H1 (cell line): ENCODE data around the gene PDE6B. TPM values are rescaled to one million over a fixed set of nuclear protein-coding genes. Genes with fewer than 3 reads are reported as not detected.

ENCODE experiments used
- CTCF ChIA-PET: fragments of 300-600 bp; sonication (Branson Sonifier 250); formaldehyde crosslinking; loops from one replicate; lab custom pipeline; 2021; ENCODE audit not compliant: partially characterized antibody; lab: Charles Lee
- POLR2A ChIA-PET: fragments of 300-600 bp; sonication (Branson Sonifier 250); formaldehyde crosslinking; loops from one replicate; lab custom pipeline; 2021; ENCODE audit warnings: inconsistent platforms; ENCODE audit not compliant: partially characterized antibody; lab: Charles Lee
- DNase-seq, 2 experiments: peaks; one replicate each; pipeline versions ENCODE4 v3.0.0 to v3.0.0-alpha.2; 2010 to 2022; ENCODE audit warnings: low spot score in 2 of 2, low read depth in 1 of 2, mixed read lengths in 1 of 2
- FAIRE-seq: peaks from 2 replicates; lab custom pipeline; 2011; peaks lifted over from hg19 to GRCh38; lab: Jason Lieb, UNC
- H2AFZ ChIP-seq: 2 replicates; pipeline ENCODE4 v1.8.1; 2012; ENCODE audit warnings: low read length, inconsistent platforms
- H2AK5ac ChIP-seq: 2 replicates; pipeline ENCODE4 v1.6.1; 2013; ENCODE audit warnings: low read depth, low read length
- H2BK120ac ChIP-seq: replicated peaks from 2 replicates; pipeline ENCODE3; 2013; ENCODE audit warnings: low read depth, low read length, inconsistent platforms
- H2BK12ac ChIP-seq: 2 replicates; pipeline ENCODE4 v1.6.1; 2013; ENCODE audit warnings: low read depth, low read length
- H2BK15ac ChIP-seq: 2 replicates; pipeline ENCODE4 v1.6.1; 2013; ENCODE audit warnings: low read length
- H2BK20ac ChIP-seq: 2 replicates; pipeline ENCODE4 v1.6.1; 2013; ENCODE audit warnings: low read length
- H2BK5ac ChIP-seq: 2 replicates; pipeline ENCODE4 v1.6.1; 2013; ENCODE audit warnings: low read depth, low read length
- H3K14ac ChIP-seq: 2 replicates; pipeline ENCODE4 v1.6.1; 2013; ENCODE audit warnings: inconsistent platforms; ENCODE audit not compliant: insufficient read length
- H3K18ac ChIP-seq: 2 replicates; pipeline ENCODE4 v1.6.1; 2013; ENCODE audit warnings: low read length; ENCODE audit errors: extremely low read depth
- H3K23ac ChIP-seq: 2 replicates; pipeline ENCODE4 v1.6.1; 2013; ENCODE audit warnings: inconsistent platforms; ENCODE audit not compliant: insufficient read length
- H3K23me2 ChIP-seq: 2 replicates; pipeline ENCODE4 v1.6.1; 2013; ENCODE audit warnings: low read depth, low read length
- H3K27ac ChIP-seq: 2 replicates; pipeline ENCODE4 v1.6.1; 2011; ENCODE audit warnings: low read depth, low read length, inconsistent platforms
- H3K27me3 ChIP-seq, 4 experiments: replicated peaks in 1 of 4; 1 replicate in 1 of 4; 2 replicates in 3 of 4; pipeline versions ENCODE4 v1.6.1 to v1.8.1; 2011 to 2013; ENCODE audit warnings: low read length in 3 of 4, mild to moderate bottlenecking in 3 of 4, inconsistent platforms in 2 of 4, mixed read lengths in 2 of 4, moderate library complexity in 1 of 4; ENCODE audit not compliant: control insufficient read depth in 3 of 4, insufficient read depth in 3 of 4; ENCODE audit errors: extremely low read depth in 1 of 4
- H3K36me3 ChIP-seq, 4 experiments: 2 replicates each; pipeline versions ENCODE4 v1.6.1 to v1.8.1; 2011 to 2013; ENCODE audit warnings: mild to moderate bottlenecking in 4 of 4, low read length in 3 of 4, moderate library complexity in 2 of 4, control low read depth in 1 of 4, inconsistent platforms in 1 of 4; ENCODE audit not compliant: insufficient read depth in 4 of 4, control insufficient read depth in 2 of 4
- H3K4ac ChIP-seq: replicated peaks from 2 replicates; pipeline ENCODE3; 2013; ENCODE audit warnings: low read length, low read depth, mixed read lengths, inconsistent platforms; ENCODE audit not compliant: insufficient read length
- H3K4me1 ChIP-seq, 4 experiments: replicated peaks in 1 of 4; 1 replicate in 1 of 4; 2 replicates in 3 of 4; pipeline versions ENCODE4 v1.6.1 to v1.8.1; 2011 to 2013; ENCODE audit warnings: low read length in 3 of 4, inconsistent platforms in 2 of 4, mixed read lengths in 1 of 4; ENCODE audit not compliant: insufficient read depth in 4 of 4, control insufficient read depth in 3 of 4
- H3K4me2 ChIP-seq, 2 experiments: 2 replicates each; pipeline versions ENCODE4 v1.6.1 to v1.8.1; 2011 to 2013; ENCODE audit warnings: low read depth in 2 of 2, low read length in 2 of 2, control low read depth in 1 of 2, inconsistent platforms in 1 of 2, mild to moderate bottlenecking in 1 of 2; ENCODE audit not compliant: insufficient read depth in 1 of 2
- H3K4me3 ChIP-seq, 4 experiments: fragments of 200-600, 300-600 bp in 1 of 4; sonication (generic), shearing (Covaris generic), sonication (Bioruptor Twin) in 1 of 4; 2 replicates each; pipeline versions ENCODE4 v1.5.1 to v1.8.1; 2011 to 2016; ENCODE audit warnings: low read length in 4 of 4, low read depth in 3 of 4, control low read depth in 2 of 4, inconsistent platforms in 2 of 4, mild to moderate bottlenecking in 2 of 4, mixed read lengths in 1 of 4, moderate library complexity in 1 of 4; ENCODE audit not compliant: insufficient read depth in 2 of 4; ENCODE audit errors: extremely low read depth in 1 of 4
- H3K56ac ChIP-seq: replicated peaks from 2 replicates; pipeline ENCODE3; 2013; ENCODE audit warnings: low read depth, mild to moderate bottlenecking, mixed read lengths, low read length, inconsistent platforms; ENCODE audit not compliant: insufficient read length
- H3K79me1 ChIP-seq: 2 replicates; pipeline ENCODE4 v1.6.1; 2013; ENCODE audit warnings: low read depth, low read length, control low read depth
- H3K79me2 ChIP-seq, 2 experiments: 2 replicates each; pipeline versions ENCODE4 v1.6.1 to v1.8.1; 2012 to 2013; ENCODE audit warnings: low read length in 2 of 2, mild to moderate bottlenecking in 2 of 2, inconsistent platforms in 1 of 2; ENCODE audit not compliant: insufficient read depth in 2 of 2, control insufficient read depth in 1 of 2
- H3K9ac ChIP-seq, 4 experiments: replicated peaks in 1 of 4; 1 replicate in 1 of 4; 2 replicates in 3 of 4; pipeline versions ENCODE4 v1.6.1 to v1.8.1; 2011 to 2013; ENCODE audit warnings: low read depth in 3 of 4, low read length in 3 of 4, control low read depth in 2 of 4, mild to moderate bottlenecking in 2 of 4, moderate library complexity in 2 of 4, inconsistent platforms in 1 of 4; ENCODE audit errors: extremely low read depth in 1 of 4
- H3K9me3 ChIP-seq, 2 experiments: 2 replicates each; pipeline versions ENCODE4 v1.6.1 to v1.8.1; 2012 to 2013; ENCODE audit warnings: mild to moderate bottlenecking in 2 of 2, moderate library complexity in 2 of 2, control low read depth in 1 of 2, inconsistent platforms in 1 of 2, low read depth in 1 of 2, low read length in 1 of 2, mixed read lengths in 1 of 2; ENCODE audit not compliant: insufficient read depth in 2 of 2
- H4K20me1 ChIP-seq, 2 experiments: replicated peaks in 1 of 2; 2 replicates each; pipeline versions ENCODE3 to v1.8.1; 2011 to 2013; ENCODE audit warnings: inconsistent platforms in 2 of 2, low read length in 2 of 2, mild to moderate bottlenecking in 1 of 2; ENCODE audit not compliant: insufficient read depth in 2 of 2, control insufficient read depth in 1 of 2
- H4K5ac ChIP-seq: 2 replicates; pipeline ENCODE4 v1.6.1; 2013; ENCODE audit warnings: low read length, low read depth, mixed read lengths, inconsistent platforms; ENCODE audit not compliant: insufficient read length
- H4K8ac ChIP-seq: 2 replicates; pipeline ENCODE4 v1.8.0; 2013; ENCODE audit warnings: mild to moderate bottlenecking, moderate library complexity, low read length, inconsistent platforms; ENCODE audit not compliant: insufficient read depth; ENCODE audit errors: extremely low read depth
- H4K91ac ChIP-seq: replicated peaks from 2 replicates; pipeline ENCODE3; 2013; ENCODE audit warnings: low read length, mixed read lengths, inconsistent platforms; ENCODE audit not compliant: insufficient read length
- CHD2 ChIP-seq: IDR thresholded peaks from 2 replicates; pipeline ENCODE4 v1.6.1; 2012; ENCODE audit warnings: low read length, improper control_type of control experiment
- CREB1 ChIP-seq: IDR thresholded peaks from 2 replicates; pipeline ENCODE4 v1.6.1; 2012; ENCODE audit warnings: inconsistent platforms
- HDAC2 ChIP-seq, 2 experiments: fragments of 300-600 bp in 1 of 2; sonication (generic) in 1 of 2; IDR thresholded peaks; 2 replicates each; pipeline ENCODE4 v1.6.1; 2011 to 2012; ENCODE audit warnings: low read depth in 2 of 2, low read length in 2 of 2, mild to moderate bottlenecking in 2 of 2, moderate library complexity in 2 of 2, borderline replicate concordance in 1 of 2, inconsistent platforms in 1 of 2
- JUND ChIP-seq: IDR thresholded peaks from 2 replicates; pipeline ENCODE4 v1.6.1; 2011; ENCODE audit warnings: mild to moderate bottlenecking, improper control_type of control experiment, low read length
- KDM5A ChIP-seq: fragments of 200-600 bp; IDR thresholded peaks from 2 replicates; pipeline ENCODE4 v1.7.1; 2012; ENCODE audit warnings: mild to moderate bottlenecking, low read length, inconsistent platforms, mixed read lengths
- POLR2A ChIP-seq, 2 experiments: IDR thresholded peaks; 1 replicate in 1 of 2; 2 replicates in 1 of 2; pipeline ENCODE4 v1.6.1; 2011; ENCODE audit warnings: low read depth in 2 of 2, low read length in 2 of 2, mild to moderate bottlenecking in 2 of 2; ENCODE audit errors: control extremely low read depth in 1 of 2
- POLR2AphosphoS5 ChIP-seq: IDR thresholded peaks from 2 replicates; pipeline ENCODE4 v1.6.1; 2011; ENCODE audit warnings: low read depth, low read length
- RFX5 ChIP-seq: IDR thresholded peaks from 2 replicates; pipeline ENCODE4 v1.6.1; 2011; ENCODE audit warnings: low read depth, low read length, improper control_type of control experiment, borderline replicate concordance
- WGBS, 2 experiments: shearing (Covaris generic) in 1 of 2; methylation state at CpG; one replicate each; pipeline versions ENCODE4 v1.1.6 to v1.1.7; 2013 to 2015; ENCODE audit warnings: low lambda C conversion rate in 2 of 2, mixed read lengths in 2 of 2, inconsistent platforms in 1 of 2, low coverage in 1 of 2, missing lambda C conversion rate in 1 of 2; ENCODE audit not compliant: insufficient replicate concordance in 2 of 2, insufficient coverage in 1 of 2, insufficient read length in 1 of 2; ENCODE audit errors: extremely low coverage in 1 of 2, missing lambda C conversion rate in 1 of 2; 5-methylcytosine and 5-hydroxymethylcytosine counted together
- polyA plus RNA-seq, 7 experiments: library from polyadenylated mRNA; depleted of rRNA in 3 of 7; stranded (reverse) in 5 of 7; unstranded in 2 of 7; fragments of >200 nt in 5 of 7; fragments of 200-250 nt in 2 of 7; gene quantifications; 1 replicate in 5 of 7; 2 replicates in 1 of 7; 4 replicates in 1 of 7; pipeline versions ENCODE4 v1.2.1 to v1.2.3, GENCODE V29; 2011 to 2013; ENCODE audit warnings: missing spikeins in 2 of 7, mixed read lengths in 2 of 7
- total RNA-seq: library from RNA; stranded (reverse); fragmentation: NEBNext Ultra II Directional; extraction: Animal tissue kit (Norgen Biotek cat#: 25700); gene quantifications from 2 replicates; pipeline ENCODE4 v1.2.1, GENCODE V29; 2021

Gene PDE6B
- total and polyA plus RNA-seq, 2 of the 8 experiments (the other 6 are each of a cell fraction or from before 2014, with no cell fraction given), result 4.1 to 8.4 TPM

DNA sequence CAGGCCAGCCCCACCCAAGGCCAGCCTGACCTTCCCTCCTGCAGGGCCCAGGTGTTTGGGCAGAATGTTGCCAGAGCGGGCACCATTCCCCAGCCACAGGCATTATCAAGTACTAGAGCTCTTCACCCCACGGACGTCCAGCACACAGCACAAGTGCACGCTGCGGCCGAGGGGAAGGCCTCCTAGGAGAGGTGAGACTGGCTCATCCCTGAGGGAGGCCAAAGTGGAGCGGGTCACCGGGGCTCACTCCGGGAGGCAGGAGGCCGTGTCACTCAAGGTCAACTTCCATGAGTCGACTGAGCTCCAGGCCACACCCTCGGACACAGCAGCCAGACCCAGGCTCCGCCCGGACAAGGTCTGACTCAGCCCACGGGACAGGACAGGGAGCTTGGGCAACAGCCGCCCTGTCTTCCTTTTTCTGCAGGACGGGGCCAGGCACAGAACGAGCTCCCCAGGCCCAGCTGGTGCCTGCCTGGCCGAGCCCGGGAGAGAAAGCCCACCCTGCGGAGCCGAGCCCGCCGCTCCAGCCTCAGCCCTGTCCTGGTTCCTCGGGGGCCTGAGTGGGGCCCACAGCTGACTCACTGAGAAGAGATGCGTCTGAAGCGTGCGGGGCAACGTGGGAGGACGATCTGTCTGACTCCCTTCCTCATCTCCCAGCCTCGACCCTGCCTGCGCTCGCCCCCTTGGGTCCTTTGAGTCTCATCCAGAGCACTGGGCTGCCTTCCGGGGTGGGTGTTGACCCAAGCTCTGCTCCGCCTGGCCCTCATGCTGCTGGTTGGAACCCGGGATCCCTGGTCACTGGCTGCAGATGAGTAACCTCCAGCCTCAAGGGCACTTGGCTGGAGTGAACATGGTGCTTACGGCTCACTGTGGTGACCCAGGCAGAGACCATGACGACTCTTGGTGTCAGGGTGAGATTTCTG lies 61.9 kb downstream of the PDE6B start:
- DNase-seq (no peak), FAIRE-seq (no peak)
- no peak overlapping the region for H4K8ac ChIP-seq
- peaks cover 0 to 9% of the 10 kb centered on the region in 2 experiments for H4K20me1 ChIP-seq
- 0 out of 2 replicates have a peak overlapping the region, but pooled peaks have one; percentile 40 for H3K18ac ChIP-seq
- no peak overlapping the region for H2BK20ac ChIP-seq
- no peak overlapping the region for H2AFZ ChIP-seq
- H3K23me2 ChIP-seq, result peaks cover 6% of the 10 kb centered on the region; the same call in 1 of the 2 replicates
- H2AK5ac ChIP-seq, result no peak overlapping the region
- H3K4me1 ChIP-seq, result peaks cover 0 to 24% (median 18%) of the 10 kb centered on the region in 4 experiments; a peak in 6 of 7 replicates
- TF ChIP-seq RFX5 (no peak), HDAC2 (IDR thresholded peaks at IDR 0.05; ENCODE audit: borderline replicate concordance in 1 of 2, low read depth in 2 of 2, low read length in 2 of 2) (no peak), JUND (no peak), CHD2 (no peak), POLR2AphosphoS5 (no peak), POLR2A (IDR thresholded peaks at IDR 0.05; ENCODE audit: control extremely low read depth in 1 of 2, low read depth in 2 of 2, low read length in 2 of 2) (no peak), KDM5A (no peak), CREB1 (no peak)
- H3K23ac ChIP-seq, result no peak overlapping the region
- H2BK15ac ChIP-seq, result peak overlapping the region; percentile 90
- no peak overlapping the region for H4K5ac ChIP-seq
- no peak overlapping the region for H3K14ac ChIP-seq
- no peak overlapping the region for H3K56ac ChIP-seq
- 91% methylated on average over 34 of the region's 38 CpGs; no CpG with 5 or more reads in 1 of the 2 experiments for WGBS, 2 experiments
- ChIA-PET POLR2A (interaction anchor here (0.6 to 2.2 kb wide), 14 partner anchors 9 to 281 kb away, joined by 3 to 9 read pairs (median 3); partner anchors contain the start of genes ATP5ME and MYL5), CTCF (interaction anchor here (0.6 to 5.7 kb wide), 11 partner anchors 9 to 94 kb away, joined by 3 to 65 read pairs (median 3); no protein-coding TSS in a partner anchor)
- H4K91ac ChIP-seq, result no peak overlapping the region
- peak overlapping the region; percentile 71 for H3K4ac ChIP-seq
- H3K9ac ChIP-seq, result no peak overlapping the region
- H3K79me1 ChIP-seq, result no peaks in the 10 kb centered on the region
- H2BK120ac ChIP-seq, result no peak overlapping the region
- peaks cover 0 to 4% (median 0%) of the 10 kb centered on the region in 4 experiments; a peak in 1 of 7 replicates for H3K27me3 ChIP-seq
- H3K79me2 ChIP-seq, result no peaks in the 10 kb centered on the region
- no peaks in the 10 kb centered on the region for H3K9me3 ChIP-seq
- H2BK5ac ChIP-seq, result peak overlapping the region; percentile 60; the same call in 1 of the 2 replicates
- H3K4me2 ChIP-seq, result no peak overlapping the region; a peak in 1 of 4 replicates
- H3K36me3 ChIP-seq, result no peaks in the 10 kb centered on the region
- H3K27ac ChIP-seq, result no peak overlapping the region
- no peak overlapping the region for H3K4me3 ChIP-seq
- peak overlapping the region; percentile 85; the same call in 1 of the 2 replicates for H2BK12ac ChIP-seq
